Kidney epithelial cell (primary cell): ENCODE measurements around the gene PSMB8. TPM values are rescaled to one million over a fixed set of nuclear protein-coding genes. Genes with fewer than 3 reads are reported as not detected.

ENCODE experiments used
- DNase-seq: peaks from one replicate; pipeline ENCODE4 v3.0.0-alpha.2; 2010; ENCODE audit warnings: low read depth
- H3K27me3 ChIP-seq: 2 replicates; pipeline ENCODE4 v1.6.0; 2011; ENCODE audit warnings: low read length; ENCODE audit not compliant: control insufficient read depth, insufficient read depth
- H3K36me3 ChIP-seq: 2 replicates; pipeline ENCODE4 v1.5.1; 2011; ENCODE audit warnings: low read length; ENCODE audit not compliant: control insufficient read depth, insufficient read depth
- H3K4me3 ChIP-seq: 2 replicates; pipeline ENCODE4 v1.5.1; 2011; ENCODE audit warnings: low read depth, mild to moderate bottlenecking, control low read depth, low read length
- CTCF ChIP-seq: IDR thresholded peaks from 2 replicates; pipeline ENCODE4 v1.5.1; 2011; ENCODE audit warnings: mild to moderate bottlenecking, moderate library complexity, low read length, control low read depth, inconsistent platforms; ENCODE audit not compliant: insufficient read depth, poor library complexity, severe bottlenecking
- total RNA-seq: library from RNA; depleted of rRNA; stranded (reverse); fragments of >200 nt; gene quantifications from 2 replicates; pipeline ENCODE4 v1.2.3, GENCODE V29; 2015

Gene PSMB8
- total RNA-seq, 1 donor from 2014 or later, result 84.1 TPM

- H3K36me3 ChIP-seq, result peaks cover 2% of the 10 kb centered on the region
- peak overlapping the region; percentile 72 for H3K4me3 ChIP-seq
- no peak for TF ChIP-seq CTCF
- DNase-seq, result no peak
- H3K27me3 ChIP-seq, result no peaks in the 10 kb centered on the region
Observed at GRCh38 chr6:32854376-32855178, 10.7 kb upstream of the PSMB8 start.

- no peaks in the 10 kb centered on the region for H3K27me3 ChIP-seq
- peak; percentile 59 for TF ChIP-seq CTCF
- DNase-seq, result no peak
Observed at GRCh38 chr6:32853541-32854375, 9.9 kb upstream of the PSMB8 start, which contains the start of the genes PSMB9 and TAP1. TSS of gene PSMB9 (plus strand) at chr6:32854192. CDS start at chr6:32854230, 38 bp downstream. TSS of gene TAP1 (minus strand) at chr6:32853704. CDS start at chr6:32853636, 68 bp downstream.

GRCh38 chr6:32852844-32853540 is 9.1 kb upstream of the PSMB8 start:
- peak overlapping the region; percentile 72 for H3K4me3 ChIP-seq
- no peak for DNase-seq
- H3K36me3 ChIP-seq, result peaks cover 2% of the 10 kb centered on the region
- TF ChIP-seq CTCF, result no peak
- H3K27me3 ChIP-seq, result no peaks in the 10 kb centered on the region

More at GRCh38 chr6:32853541-32854375, 9.9 kb upstream of the PSMB8 start, which contains the start of the genes PSMB9 and TAP1:
- peak within 1 kb of the TSS; percentile 72 for H3K4me3 ChIP-seq
- peaks cover 2% of the 10 kb centered on the region for H3K36me3 ChIP-seq

GRCh38 chr6:32852018-32852843 is 8.4 kb upstream of the PSMB8 start:
- no peaks in the 10 kb centered on the region for H3K27me3 ChIP-seq
- H3K4me3 ChIP-seq, result peak overlapping the region; percentile 72
- no peak for DNase-seq
- H3K36me3 ChIP-seq, result peaks cover 2% of the 10 kb centered on the region
- TF ChIP-seq CTCF, result no peak

- Histone ChIP-seq H3K27me3 (no peaks in the 10 kb centered on the region), H3K36me3 (peaks cover 2% of the 10 kb centered on the region), H3K4me3 (no peak overlapping the region)
- no peak for TF ChIP-seq CTCF
- DNase-seq, result no peak
Observed at GRCh38 chr6:32851025-32851424, 7.2 kb upstream of the PSMB8 start.
